ENCODE data around the gene GJB5.

Gene GJB5

GRCh38 chr1:34754964-34755637 is at the start of gene GJB5:
TSS of gene GJB5 (plus strand) at chr1:34755047. CDS start at chr1:34757331, 2,284 bp downstream.
- ATAC-seq (replicated peaks; ENCODE audit: extremely low read depth, poor library complexity, severe bottlenecking) (no peak), DNase-seq (ENCODE audit: low spot score in 2 of 2) (no peak)
- no peak within 1 kb of the TSS for H3K4me3 Mint-ChIP-seq
- no peak within 1 kb of the TSS for H3K27ac Mint-ChIP-seq (ENCODE audit: low read depth)
- no peaks in the 10 kb centered on the region for H3K36me3 Mint-ChIP-seq (ENCODE audit: insufficient read depth)
- no peaks in the 10 kb centered on the region for H3K9me3 Mint-ChIP-seq
- H3K4me1 Mint-ChIP-seq = no peaks in the 10 kb centered on the region
- H3K27me3 Mint-ChIP-seq = peaks cover 37% of the 10 kb centered on the region

GRCh38 chr1:34705077-34705476 is 49.8 kb upstream of the GJB5 start:
- no peaks in the 10 kb centered on the region for H3K4me1 Mint-ChIP-seq

GRCh38 chr1:34708106-34708505 is 46.7 kb upstream of the GJB5 start:
- Mint-ChIP-seq H3K4me1 (no peaks in the 10 kb centered on the region), H3K9me3 (no peaks in the 10 kb centered on the region), H3K36me3 (ENCODE audit: insufficient read depth) (peaks cover 2% of the 10 kb centered on the region), H3K4me3 (no peak overlapping the region), H3K27ac (ENCODE audit: low read depth) (no peak overlapping the region), H3K27me3 (peaks cover 43% of the 10 kb centered on the region)
- no peak for ATAC-seq (replicated peaks; ENCODE audit: extremely low read depth, poor library complexity, severe bottlenecking)
- no peak for DNase-seq (ENCODE audit: low spot score in 2 of 2)

More at GRCh38 chr1:34705077-34705476, 49.8 kb upstream of the GJB5 start:
- Mint-ChIP-seq H3K9me3 (no peaks in the 10 kb centered on the region), H3K36me3 (ENCODE audit: insufficient read depth) (peaks cover 2% of the 10 kb centered on the region), H3K27me3 (peaks cover 59% of the 10 kb centered on the region), H3K4me3 (no peak overlapping the region), H3K27ac (ENCODE audit: low read depth) (no peak overlapping the region)
- DNase-seq (ENCODE audit: low spot score in 2 of 2) (no peak), ATAC-seq (replicated peaks; ENCODE audit: extremely low read depth, poor library complexity, severe bottlenecking) (no peak)

- Mint-ChIP-seq H3K4me1 (no peaks in the 10 kb centered on the region), H3K27me3 (peaks cover 29% of the 10 kb centered on the region), H3K9me3 (no peaks in the 10 kb centered on the region), H3K36me3 (ENCODE audit: insufficient read depth) (no peaks in the 10 kb centered on the region), H3K27ac (ENCODE audit: low read depth) (no peak overlapping the region), H3K4me3 (no peak overlapping the region)
- no peak for ATAC-seq (replicated peaks; ENCODE audit: extremely low read depth, poor library complexity, severe bottlenecking)
- no peak for DNase-seq (ENCODE audit: low spot score in 2 of 2)
Measured at GRCh38 chr1:34709547-34709946, 45.3 kb upstream of the GJB5 start.

- Mint-ChIP-seq H3K4me1 (no peaks in the 10 kb centered on the region), H3K27me3 (peaks cover 16% of the 10 kb centered on the region), H3K36me3 (ENCODE audit: insufficient read depth) (no peaks in the 10 kb centered on the region), H3K27ac (ENCODE audit: low read depth) (no peak overlapping the region), H3K9me3 (no peaks in the 10 kb centered on the region), H3K4me3 (no peak overlapping the region)
- ATAC-seq (replicated peaks; ENCODE audit: extremely low read depth, poor library complexity, severe bottlenecking) = no peak
- DNase-seq (ENCODE audit: low spot score in 2 of 2) = no peak
Measured at GRCh38 chr1:34710812-34711211, 44.0 kb upstream of the GJB5 start.

DNA sequence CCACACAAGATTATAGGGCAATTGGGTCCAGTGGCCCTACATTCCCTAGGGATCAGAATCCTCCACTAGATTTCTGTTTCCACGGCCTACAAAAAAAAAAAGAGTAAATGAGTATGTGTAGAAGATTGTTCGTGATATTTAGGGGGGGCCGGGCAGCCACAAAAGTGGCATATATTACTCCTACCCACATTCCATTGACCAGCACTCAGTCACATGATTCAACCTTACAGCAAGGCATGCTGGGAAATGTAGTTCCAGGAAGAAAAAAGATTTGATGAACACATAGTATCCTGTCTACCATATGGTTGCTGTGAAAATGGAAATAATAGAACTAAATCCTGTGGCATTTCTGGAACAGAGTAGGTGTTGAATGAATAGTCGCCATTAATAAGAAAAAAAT is 43.4 kb upstream of the GJB5 start:
- Mint-ChIP-seq H3K9me3 (no peaks in the 10 kb centered on the region), H3K4me3 (no peak overlapping the region), H3K27ac (ENCODE audit: low read depth) (no peak overlapping the region), H3K4me1 (no peaks in the 10 kb centered on the region), H3K36me3 (ENCODE audit: insufficient read depth) (no peaks in the 10 kb centered on the region), H3K27me3 (peaks cover 9% of the 10 kb centered on the region)
- DNase-seq (ENCODE audit: low spot score in 2 of 2) (no peak), ATAC-seq (replicated peaks; ENCODE audit: extremely low read depth, poor library complexity, severe bottlenecking) (no peak)

- no peak for ATAC-seq (replicated peaks; ENCODE audit: extremely low read depth, poor library complexity, severe bottlenecking)
- Mint-ChIP-seq H3K27me3 (peaks cover 14% of the 10 kb centered on the region), H3K36me3 (ENCODE audit: insufficient read depth) (no peaks in the 10 kb centered on the region), H3K4me1 (no peaks in the 10 kb centered on the region), H3K9me3 (no peaks in the 10 kb centered on the region), H3K4me3 (no peak overlapping the region), H3K27ac (ENCODE audit: low read depth) (no peak overlapping the region)
- DNase-seq (ENCODE audit: low spot score in 2 of 2) = no peak
Measured at GRCh38 chr1:34712007-34712688, 42.7 kb upstream of the GJB5 start.

DNA sequence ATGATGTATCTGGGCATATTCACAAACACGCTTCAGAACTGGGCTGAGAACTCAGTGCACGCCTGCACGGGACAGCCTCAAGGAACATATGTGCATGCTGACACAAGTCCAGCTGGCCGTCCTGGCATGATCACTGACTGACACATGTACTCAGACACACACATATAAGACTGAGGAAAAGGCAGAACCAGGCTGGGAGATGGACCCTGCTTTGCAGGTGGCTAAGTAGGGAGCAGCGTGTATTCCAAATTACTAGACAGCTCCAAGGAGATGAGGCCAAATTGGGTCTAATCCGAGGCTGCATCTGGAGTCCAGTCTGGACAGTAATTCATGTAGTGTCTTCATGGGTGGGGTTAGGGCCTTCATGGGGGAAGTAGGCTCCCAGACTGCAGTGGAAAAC is 41.4 kb upstream of the GJB5 start:
- H3K4me3 Mint-ChIP-seq = no peak overlapping the region
- no peak overlapping the region for H3K27ac Mint-ChIP-seq (ENCODE audit: low read depth)
- no peaks in the 10 kb centered on the region for H3K9me3 Mint-ChIP-seq
- H3K27me3 Mint-ChIP-seq = peaks cover 22% of the 10 kb centered on the region
- ATAC-seq (replicated peaks; ENCODE audit: extremely low read depth, poor library complexity, severe bottlenecking) (no peak), DNase-seq (ENCODE audit: low spot score in 2 of 2) (no peak)
- no peaks in the 10 kb centered on the region for H3K36me3 Mint-ChIP-seq (ENCODE audit: insufficient read depth)
- no peaks in the 10 kb centered on the region for H3K4me1 Mint-ChIP-seq

DNA sequence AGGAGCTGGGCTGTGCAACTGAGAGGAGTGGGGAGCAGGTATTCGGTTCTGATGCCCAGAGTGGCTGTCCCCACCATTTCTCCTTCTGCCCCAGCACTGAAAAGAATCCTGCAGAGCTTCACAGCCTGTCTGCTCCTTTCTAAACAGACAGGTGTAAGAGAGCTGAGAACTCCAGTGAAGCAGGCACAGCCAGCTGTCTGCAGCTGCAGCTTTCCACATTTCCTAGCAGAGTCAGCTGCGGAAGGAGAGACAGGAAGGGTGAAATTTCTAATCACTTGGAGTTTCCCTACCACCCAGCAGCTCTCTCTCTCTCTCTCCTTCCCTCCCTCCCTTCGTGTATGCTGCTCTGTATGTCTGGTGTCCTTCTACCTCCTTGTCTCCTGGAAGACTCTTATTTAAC is 40.5 kb upstream of the GJB5 start:
- DNase-seq (ENCODE audit: low spot score in 2 of 2) = no peak
- Mint-ChIP-seq H3K4me1 (no peaks in the 10 kb centered on the region), H3K36me3 (ENCODE audit: insufficient read depth) (no peaks in the 10 kb centered on the region), H3K9me3 (no peaks in the 10 kb centered on the region), H3K27ac (ENCODE audit: low read depth) (no peak overlapping the region), H3K27me3 (peaks cover 27% of the 10 kb centered on the region), H3K4me3 (no peak overlapping the region)
- ATAC-seq (replicated peaks; ENCODE audit: extremely low read depth, poor library complexity, severe bottlenecking) = no peak

- DNase-seq (ENCODE audit: low spot score in 2 of 2) = no peak
- H3K27me3 Mint-ChIP-seq = peaks cover 34% of the 10 kb centered on the region
- no peak overlapping the region for H3K27ac Mint-ChIP-seq (ENCODE audit: low read depth)
Measured at GRCh38 chr1:34715139-34715538, 39.7 kb upstream of the GJB5 start.

GRCh38 chr1:34721241-34721640 is 33.6 kb upstream of the GJB5 start:
- ATAC-seq (replicated peaks; ENCODE audit: extremely low read depth, poor library complexity, severe bottlenecking) (no peak), DNase-seq (ENCODE audit: low spot score in 2 of 2) (no peak)
- Mint-ChIP-seq H3K4me1 (no peaks in the 10 kb centered on the region), H3K27me3 (peaks cover 93% of the 10 kb centered on the region), H3K27ac (ENCODE audit: low read depth) (no peak overlapping the region), H3K9me3 (no peaks in the 10 kb centered on the region), H3K4me3 (no peak overlapping the region), H3K36me3 (ENCODE audit: insufficient read depth) (no peaks in the 10 kb centered on the region)

More at GRCh38 chr1:34715139-34715538, 39.7 kb upstream of the GJB5 start:
- no peaks in the 10 kb centered on the region for H3K9me3 Mint-ChIP-seq
- H3K4me1 Mint-ChIP-seq = no peaks in the 10 kb centered on the region
- no peak overlapping the region for H3K4me3 Mint-ChIP-seq
- no peak for ATAC-seq (replicated peaks; ENCODE audit: extremely low read depth, poor library complexity, severe bottlenecking)
- H3K36me3 Mint-ChIP-seq (ENCODE audit: insufficient read depth) = no peaks in the 10 kb centered on the region

DNA sequence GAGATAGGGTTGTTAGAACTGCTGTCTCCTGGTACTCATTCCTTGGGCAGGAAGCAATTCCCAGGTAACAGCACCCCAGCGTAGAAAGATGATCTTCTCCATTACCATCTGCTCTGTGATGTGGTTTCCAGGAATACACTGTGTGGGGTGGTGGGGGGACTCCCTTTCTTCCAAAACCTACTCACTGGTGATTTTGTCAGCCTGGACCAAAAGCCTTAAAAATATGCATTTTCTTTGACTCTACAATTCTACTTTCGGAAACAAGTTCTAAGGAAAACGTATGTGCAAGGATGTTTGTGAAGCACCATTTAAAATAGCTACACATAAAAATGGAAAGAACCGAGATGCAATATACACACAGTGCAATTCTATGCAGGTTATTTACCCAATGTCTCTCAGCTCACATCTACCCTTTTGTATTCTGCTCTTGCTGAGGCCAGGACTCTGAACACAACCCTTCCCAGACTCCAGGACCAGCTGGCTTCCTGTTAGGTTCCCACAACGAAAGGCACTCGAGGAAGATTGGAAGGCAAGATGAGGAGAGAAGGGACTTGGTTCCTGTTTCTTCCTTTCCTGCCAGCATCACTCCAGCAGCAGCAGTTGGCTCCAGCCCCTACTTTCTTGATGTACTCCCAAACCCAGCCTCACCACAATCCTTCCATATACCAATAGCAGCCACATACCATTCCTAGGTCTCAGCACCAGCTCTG is 33.0 kb upstream of the GJB5 start:
- ATAC-seq (replicated peaks; ENCODE audit: extremely low read depth, poor library complexity, severe bottlenecking) (no peak), DNase-seq (ENCODE audit: low spot score in 2 of 2) (no peak)
- H3K27me3 Mint-ChIP-seq = peaks cover 91% of the 10 kb centered on the region
- no peak overlapping the region for H3K4me3 Mint-ChIP-seq
- H3K9me3 Mint-ChIP-seq = no peaks in the 10 kb centered on the region
- H3K36me3 Mint-ChIP-seq (ENCODE audit: insufficient read depth) = no peaks in the 10 kb centered on the region
- H3K27ac Mint-ChIP-seq (ENCODE audit: low read depth) = no peak overlapping the region
- no peaks in the 10 kb centered on the region for H3K4me1 Mint-ChIP-seq

- no peaks in the 10 kb centered on the region for H3K36me3 Mint-ChIP-seq (ENCODE audit: insufficient read depth)
- H3K9me3 Mint-ChIP-seq = no peaks in the 10 kb centered on the region
- H3K27ac Mint-ChIP-seq (ENCODE audit: low read depth) = no peak overlapping the region
- DNase-seq (ENCODE audit: low spot score in 2 of 2) = no peak
- no peaks in the 10 kb centered on the region for H3K4me1 Mint-ChIP-seq
- no peak for ATAC-seq (replicated peaks; ENCODE audit: extremely low read depth, poor library complexity, severe bottlenecking)
- H3K27me3 Mint-ChIP-seq = peaks cover 42% of the 10 kb centered on the region
- no peak overlapping the region for H3K4me3 Mint-ChIP-seq
Measured at GRCh38 chr1:34726861-34727260, 28.0 kb upstream of the GJB5 start.
